ENCODE results near the gene TRPV2. TPM values are rescaled to one million over a fixed set of nuclear protein-coding genes. Genes with fewer than 3 reads are reported as not detected.

TRPV2 gene
- total RNA-seq, 4 donors from 2014 or later: 2.9 to 4.4 (median 3.4) TPM

- ATAC-seq: no peak
- Histone ChIP-seq H3K27me3 (no peaks in the 10 kb centered on the region), H3K4me1 (peaks cover 17 to 23% of the 10 kb centered on the region in 2 donors), H3K9me3 (no peaks in the 10 kb centered on the region), H3K36me3 (peaks cover 0 to 39% of the 10 kb centered on the region in 2 donors), H3K27ac (peak overlapping the region in 1 of 4 donors; percentile 20), H3K4me3 (no peak overlapping the region)
- intact Hi-C loops (cut with DNase I; ENCODE audit: low total_unique reads): loop anchor here (5.0 kb wide), 1 partner anchor 45 kb away; no protein-coding TSS in a partner anchor
- in situ Hi-C loops (cut with MboI; ENCODE audit: low sequenced_read_pairs in 4 of 4): no loop called here
- DNase-seq: no peak
- TF ChIP-seq POLR2A (IDR thresholded peaks at IDR 0.05) (no peak), CTCF (IDR thresholded peaks at IDR 0.05 in 4 of 5, conservative IDR thresholded peaks at IDR 0.05 in 1 of 5) (no peak)
Observed at GRCh38 chr17:16442141-16442540, 26.8 kb downstream of the TRPV2 start.

GRCh38 chr17:16442594-16443510 is 27.5 kb downstream of the TRPV2 start:
- ATAC-seq (no peak), DNase-seq (no peak)
- no peaks in the 10 kb centered on the region for H3K9me3 ChIP-seq
- H3K27me3 ChIP-seq: no peaks in the 10 kb centered on the region
- peaks cover 17 to 23% of the 10 kb centered on the region in 2 donors for H3K4me1 ChIP-seq
- intact Hi-C loops (cut with DNase I; ENCODE audit: low total_unique reads) (loop anchor here (5.0 kb wide), 1 partner anchor 44 kb away; no protein-coding TSS in a partner anchor), in situ Hi-C loops (cut with MboI; ENCODE audit: low sequenced_read_pairs in 4 of 4) (no loop called here)
- no peak overlapping the region for H3K4me3 ChIP-seq
- peaks cover 0 to 39% of the 10 kb centered on the region in 2 donors for H3K36me3 ChIP-seq
- H3K27ac ChIP-seq: peak overlapping the region in 1 of 4 donors; percentile 20
- no peak for TF ChIP-seq POLR2A (IDR thresholded peaks at IDR 0.05)
- no peak for TF ChIP-seq CTCF (IDR thresholded peaks at IDR 0.05 in 4 of 5, conservative IDR thresholded peaks at IDR 0.05 in 1 of 5)

- in situ Hi-C loops (cut with MboI; ENCODE audit: low sequenced_read_pairs in 4 of 4): no loop called here
- intact Hi-C loops (cut with DNase I; ENCODE audit: low total_unique reads): loop anchor here (5.0 kb wide), 1 partner anchor 44 kb away; no protein-coding TSS in a partner anchor
- no peak for DNase-seq
- H3K27ac ChIP-seq: no peak overlapping the region
- H3K4me3 ChIP-seq: no peak overlapping the region
- H3K36me3 ChIP-seq: peaks cover 0 to 39% of the 10 kb centered on the region in 2 donors
- TF ChIP-seq POLR2A (IDR thresholded peaks at IDR 0.05) (no peak), CTCF (IDR thresholded peaks at IDR 0.05 in 4 of 5, conservative IDR thresholded peaks at IDR 0.05 in 1 of 5) (no peak)
- no peak for ATAC-seq
- no peaks in the 10 kb centered on the region for H3K9me3 ChIP-seq
- no peaks in the 10 kb centered on the region for H3K27me3 ChIP-seq
- H3K4me1 ChIP-seq: peaks cover 17 to 23% of the 10 kb centered on the region in 2 donors
Observed at GRCh38 chr17:16443511-16444257, 28.3 kb downstream of the TRPV2 start.

- H3K9me3 ChIP-seq: no peaks in the 10 kb centered on the region
- H3K27me3 ChIP-seq: no peaks in the 10 kb centered on the region
- DNase-seq (no peak), ATAC-seq (no peak)
- in situ Hi-C loops (cut with MboI; ENCODE audit: low sequenced_read_pairs in 4 of 4): no loop called here
- no peak overlapping the region for H3K4me3 ChIP-seq
- TF ChIP-seq CTCF (IDR thresholded peaks at IDR 0.05 in 4 of 5, conservative IDR thresholded peaks at IDR 0.05 in 1 of 5) (no peak), POLR2A (IDR thresholded peaks at IDR 0.05) (no peak)
- H3K36me3 ChIP-seq: peaks cover 0 to 39% of the 10 kb centered on the region in 2 donors
- intact Hi-C loops (cut with DNase I; ENCODE audit: low total_unique reads): loop anchor here (5.0 kb wide), 1 partner anchor 43 kb away; no protein-coding TSS in a partner anchor
- H3K27ac ChIP-seq: no peak overlapping the region
- H3K4me1 ChIP-seq: peaks cover 17 to 23% of the 10 kb centered on the region in 2 donors
Observed at GRCh38 chr17:16444258-16444886, 29.0 kb downstream of the TRPV2 start.
